Activated B cell treated with CpG ODN at 0.5 μM for 24 hours (primary cell): ENCODE data around the gene GGTA1. TPM values are rescaled to one million over a fixed set of nuclear protein-coding genes. Genes with fewer than 3 reads are reported as not detected.

Experiments used
- ATAC-seq: fragments of 200-7000 bp; cut with Tn5 transposase; one replicate; pipeline ENCODE4 v1.10.0; 2021; ENCODE audit warnings: low read depth, mild to moderate bottlenecking, moderate library complexity
- CTCF ChIA-PET: fragments of 350-600 bp; sonication (Branson Sonifier 250); formaldehyde crosslinking; loops from one replicate; lab custom pipeline; 2021; ENCODE audit warnings: antibody characterized with exemption; lab: Charles Lee
- POLR2A ChIA-PET: fragments of 350-600 bp; sonication (Branson Sonifier 250); formaldehyde crosslinking; loops from one replicate; lab custom pipeline; 2021; ENCODE audit warnings: antibody characterized with exemption; lab: Charles Lee
- DNase-seq: peaks from one replicate; pipeline ENCODE4 v3.0.0; 2022
- H3K27ac Mint-ChIP-seq: one replicate; pipeline ENCODE4 v1.8.0; 2020; ENCODE audit warnings: mixed read lengths
- H3K27me3 Mint-ChIP-seq: one replicate; pipeline ENCODE4 v1.8.0; 2021; ENCODE audit warnings: mixed read lengths
- H3K36me3 Mint-ChIP-seq: one replicate; pipeline ENCODE4 v1.8.0; 2021; ENCODE audit warnings: low read depth, mixed read lengths
- H3K4me1 Mint-ChIP-seq: one replicate; pipeline ENCODE4 v1.8.0; 2021; ENCODE audit warnings: mixed read lengths
- H3K4me3 Mint-ChIP-seq: one replicate; pipeline ENCODE4 v1.8.0; 2020; ENCODE audit warnings: mild to moderate bottlenecking, mixed read lengths
- H3K9me3 Mint-ChIP-seq: one replicate; pipeline ENCODE4 v1.8.0; 2020; ENCODE audit warnings: mixed read lengths
- intact Hi-C: fragments of 100-400 bp; cut with micrococcal nuclease; formaldehyde crosslinking; loops from one replicate; pipeline ENCODE4 v1.15.1; 2024
- total RNA-seq: library from RNA; stranded (reverse); gene quantifications from 2 replicates; pipeline ENCODE4 v1.2.3, GENCODE V29; 2022
- TF ChIP-seq, protein P1 (sequence below): fragments of 200-600 bp; IDR thresholded peaks from one replicate; pipeline ENCODE4 v1.8.0; 2022; ENCODE audit warnings: antibody characterized with exemption, mild to moderate bottlenecking

The GGTA1 gene
- total RNA-seq, 1 donor from 2014 or later: not detected

- Mint-ChIP-seq H3K9me3 (peaks cover 5% of the 10 kb centered on the region), H3K4me3 (no peak overlapping the region), H3K4me1 (no peaks in the 10 kb centered on the region), H3K27me3 (no peaks in the 10 kb centered on the region), H3K27ac (no peak overlapping the region), H3K36me3 (no peaks in the 10 kb centered on the region)
- intact Hi-C loops: no loop called here
- POLR2A ChIA-PET: no interaction called here
- DNase-seq: no peak
- TF ChIP-seq, protein P1, sequence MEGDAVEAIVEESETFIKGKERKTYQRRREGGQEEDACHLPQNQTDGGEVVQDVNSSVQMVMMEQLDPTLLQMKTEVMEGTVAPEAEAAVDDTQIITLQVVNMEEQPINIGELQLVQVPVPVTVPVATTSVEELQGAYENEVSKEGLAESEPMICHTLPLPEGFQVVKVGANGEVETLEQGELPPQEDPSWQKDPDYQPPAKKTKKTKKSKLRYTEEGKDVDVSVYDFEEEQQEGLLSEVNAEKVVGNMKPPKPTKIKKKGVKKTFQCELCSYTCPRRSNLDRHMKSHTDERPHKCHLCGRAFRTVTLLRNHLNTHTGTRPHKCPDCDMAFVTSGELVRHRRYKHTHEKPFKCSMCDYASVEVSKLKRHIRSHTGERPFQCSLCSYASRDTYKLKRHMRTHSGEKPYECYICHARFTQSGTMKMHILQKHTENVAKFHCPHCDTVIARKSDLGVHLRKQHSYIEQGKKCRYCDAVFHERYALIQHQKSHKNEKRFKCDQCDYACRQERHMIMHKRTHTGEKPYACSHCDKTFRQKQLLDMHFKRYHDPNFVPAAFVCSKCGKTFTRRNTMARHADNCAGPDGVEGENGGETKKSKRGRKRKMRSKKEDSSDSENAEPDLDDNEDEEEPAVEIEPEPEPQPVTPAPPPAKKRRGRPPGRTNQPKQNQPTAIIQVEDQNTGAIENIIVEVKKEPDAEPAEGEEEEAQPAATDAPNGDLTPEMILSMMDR: no peak
- ATAC-seq: no peak
- CTCF ChIA-PET: no interaction called here
These were observed 71.7 kb downstream of the GGTA1 start for GRCh38 chr9:121427899-121428298.

DNA sequence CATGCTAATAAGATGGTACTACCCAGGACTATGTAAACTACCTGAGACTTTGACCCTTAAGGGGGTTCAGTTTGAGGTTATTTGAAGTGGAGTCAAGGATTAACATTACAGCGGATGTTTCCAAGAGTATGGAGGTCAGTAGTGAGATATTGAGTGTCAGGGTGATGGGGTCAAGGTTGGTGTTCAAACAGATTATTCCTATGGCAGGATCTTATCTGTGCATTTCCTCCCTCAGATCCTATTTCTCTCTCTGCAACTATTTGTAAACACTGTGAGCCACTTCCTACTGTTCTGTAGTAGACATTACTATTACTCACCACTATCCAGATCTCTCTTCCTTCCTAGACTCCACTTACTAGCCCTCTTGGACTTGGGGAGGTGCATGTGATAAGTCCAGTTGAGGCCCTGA is 75.6 kb downstream of the GGTA1 start:
- H3K27ac Mint-ChIP-seq: no peak overlapping the region
- POLR2A ChIA-PET: no interaction called here
- intact Hi-C loops: no loop called here
- CTCF ChIA-PET: no interaction called here
- no peaks in the 10 kb centered on the region for H3K4me1 Mint-ChIP-seq
- no peaks in the 10 kb centered on the region for H3K27me3 Mint-ChIP-seq
- no peak for ATAC-seq
- TF ChIP-seq, protein P1: no peak
- H3K9me3 Mint-ChIP-seq: peaks cover 5% of the 10 kb centered on the region
- H3K4me3 Mint-ChIP-seq: no peak overlapping the region
- DNase-seq: no peak
- H3K36me3 Mint-ChIP-seq: no peaks in the 10 kb centered on the region

DNA sequence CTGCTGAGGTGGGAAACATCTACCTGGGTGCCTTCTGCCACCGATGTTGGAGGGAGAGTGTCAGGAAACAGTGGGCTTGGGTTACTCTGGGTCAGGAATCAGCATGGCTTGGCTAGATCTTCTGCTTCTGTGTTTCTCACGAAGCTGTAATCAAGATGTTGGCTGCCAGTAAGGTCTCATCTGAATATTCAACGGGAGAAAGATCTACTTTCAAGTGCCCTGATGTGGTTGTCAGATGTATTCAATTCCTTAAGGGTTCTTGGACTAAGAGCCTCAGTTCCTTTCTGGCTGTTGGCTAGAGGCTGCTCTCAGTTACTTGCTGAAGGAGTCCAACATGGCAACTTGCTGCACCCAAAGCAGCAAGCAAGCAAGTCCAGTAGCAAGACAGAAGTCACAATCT is 87.7 kb downstream of the GGTA1 start:
- POLR2A ChIA-PET: no interaction called here
- H3K4me1 Mint-ChIP-seq: no peaks in the 10 kb centered on the region
- CTCF ChIA-PET: no interaction called here
- no peaks in the 10 kb centered on the region for H3K9me3 Mint-ChIP-seq
- TF ChIP-seq, protein P1: no peak
- H3K36me3 Mint-ChIP-seq: no peaks in the 10 kb centered on the region
- DNase-seq: no peak
- no peak overlapping the region for H3K27ac Mint-ChIP-seq
- no peaks in the 10 kb centered on the region for H3K27me3 Mint-ChIP-seq
- ATAC-seq: no peak
- intact Hi-C loops: no loop called here
- H3K4me3 Mint-ChIP-seq: no peak overlapping the region

DNA sequence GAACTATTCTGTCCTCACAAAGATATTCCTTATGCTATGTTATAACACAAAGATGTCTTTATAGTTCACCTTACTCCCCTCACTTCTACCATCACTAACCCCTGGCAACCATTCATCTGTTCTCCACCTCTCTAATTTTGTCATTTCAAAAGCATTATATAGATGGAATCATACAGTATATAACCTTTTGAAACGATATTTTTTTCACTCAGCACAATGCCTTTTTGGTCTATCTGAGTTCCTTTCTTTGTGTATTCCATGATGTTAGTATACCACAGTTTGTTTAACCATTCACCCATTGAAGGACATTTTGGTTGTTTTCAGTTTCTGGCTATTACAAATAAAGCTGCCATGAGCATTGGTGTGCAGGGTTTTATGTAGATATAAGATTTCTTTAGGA is 93.7 kb downstream of the GGTA1 start:
- no peak for ATAC-seq
- TF ChIP-seq, protein P1: no peak
- Mint-ChIP-seq H3K27me3 (no peaks in the 10 kb centered on the region), H3K4me1 (no peaks in the 10 kb centered on the region), H3K36me3 (peaks cover 5% of the 10 kb centered on the region), H3K4me3 (no peak overlapping the region), H3K27ac (no peak overlapping the region), H3K9me3 (peaks cover 7% of the 10 kb centered on the region)
- CTCF ChIA-PET: no interaction called here
- POLR2A ChIA-PET: no interaction called here
- intact Hi-C loops: no loop called here
- DNase-seq: no peak

Other genes starting within 250 kb of the GGTA1 start
- gene GSN, start 231.7 kb downstream of the GGTA1 start, total RNA-seq: 21.9 and 26.5 TPM in 2 replicates
- 9.8 and 11.3 TPM in 2 replicates for gene STOM, start 129.6 kb downstream of the GGTA1 start, total RNA-seq
- 0.75 and 0.78 TPM in 2 replicates for gene DAB2IP, start 151.8 kb upstream of the GGTA1 start, total RNA-seq